ENCODE results near the gene RASL12. TPM values are rescaled to one million over a fixed set of nuclear protein-coding genes. Genes with fewer than 3 reads are reported as not detected.

The RASL12 gene
- total RNA-seq, 1 experiment from 2014 or later, result 0.12 TPM

DNA sequence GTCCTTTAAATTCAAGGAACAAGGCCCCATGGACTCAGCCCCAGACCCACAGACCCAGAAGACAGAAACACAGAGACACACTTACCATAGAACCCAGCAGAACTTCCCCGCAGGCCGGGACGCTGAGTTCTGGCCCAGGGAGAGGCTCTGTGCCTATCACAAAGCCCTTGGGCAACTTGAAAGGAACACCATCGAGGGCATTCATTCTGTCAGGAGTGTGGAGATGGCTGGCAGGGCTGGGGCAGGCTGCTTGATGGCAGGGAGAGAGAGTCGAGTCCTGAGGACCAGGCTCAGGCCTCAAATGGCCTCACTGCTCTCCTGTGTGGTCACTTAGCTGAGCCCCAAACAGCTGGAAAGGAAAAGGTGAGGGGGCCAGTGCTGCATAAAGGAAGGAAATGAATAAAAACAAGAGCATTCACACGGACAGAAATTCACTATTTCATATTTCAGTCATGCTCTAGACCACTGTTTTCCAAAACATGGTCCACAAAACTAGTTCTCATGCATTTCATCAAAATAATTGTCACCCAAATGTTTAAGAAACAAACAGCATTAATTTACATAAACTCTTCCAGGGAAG is 38.3 kb upstream of the RASL12 start:
- intact Hi-C loops (cut with micrococcal nuclease; ENCODE audit: unreplicated experiment), result no loop called here
- CTCF ChIA-PET, result interaction anchor here (0.7 to 0.8 kb wide), 2 partner anchors 11 to 157 kb away, joined by 3 read pairs; no protein-coding TSS in a partner anchor
- no peak for TF ChIP-seq CTCF (IDR thresholded peaks at IDR 0.05; ENCODE audit: unreplicated experiment)
- no TSS peak for BruUV-seq (replicated peaks)
- H3K27me3 Mint-ChIP-seq (ENCODE audit: unreplicated experiment), result no peaks in the 10 kb centered on the region
- no peak overlapping the region for H3K4me3 Mint-ChIP-seq (ENCODE audit: low read depth, unreplicated experiment)
- no peaks in the 10 kb centered on the region for H3K4me1 Mint-ChIP-seq (ENCODE audit: low read depth, unreplicated experiment)
- no peaks in the 10 kb centered on the region for H3K9me3 Mint-ChIP-seq (ENCODE audit: low read depth, unreplicated experiment)
- no peak for DNase-seq
- peaks cover 11% of the 10 kb centered on the region for H3K36me3 Mint-ChIP-seq (ENCODE audit: insufficient read depth, unreplicated experiment)
- H3K27ac Mint-ChIP-seq (ENCODE audit: unreplicated experiment), result no peak overlapping the region

- Mint-ChIP-seq H3K27ac (ENCODE audit: unreplicated experiment) (no peak overlapping the region), H3K4me3 (ENCODE audit: low read depth, unreplicated experiment) (no peak overlapping the region), H3K4me1 (ENCODE audit: low read depth, unreplicated experiment) (no peaks in the 10 kb centered on the region), H3K27me3 (ENCODE audit: unreplicated experiment) (no peaks in the 10 kb centered on the region), H3K36me3 (ENCODE audit: insufficient read depth, unreplicated experiment) (peaks cover 17% of the 10 kb centered on the region), H3K9me3 (ENCODE audit: low read depth, unreplicated experiment) (no peaks in the 10 kb centered on the region)
- no TSS peak for BruUV-seq (replicated peaks)
- intact Hi-C loops (cut with micrococcal nuclease; ENCODE audit: unreplicated experiment), result no loop called here
- CTCF ChIA-PET, result interaction anchor here (0.6 to 0.7 kb wide), 2 partner anchors 44 to 62 kb away, joined by 5 to 8 read pairs; no protein-coding TSS in a partner anchor
- no peak for DNase-seq
- no peak for TF ChIP-seq CTCF (IDR thresholded peaks at IDR 0.05; ENCODE audit: unreplicated experiment)
These were observed 37.2 kb upstream of the RASL12 start for GRCh38 chr15:65105038-65105437.

GRCh38 chr15:65102912-65103311 is 35.1 kb upstream of the RASL12 start:
- TF ChIP-seq CTCF (IDR thresholded peaks at IDR 0.05; ENCODE audit: unreplicated experiment), result no peak
- H3K4me3 Mint-ChIP-seq (ENCODE audit: low read depth, unreplicated experiment), result no peak overlapping the region
- intact Hi-C loops (cut with micrococcal nuclease; ENCODE audit: unreplicated experiment), result no loop called here
- CTCF ChIA-PET, result interaction anchor here (1.1 kb wide), 1 partner anchor 48 kb away, joined by 4 read pairs; no protein-coding TSS in a partner anchor
- no peaks in the 10 kb centered on the region for H3K27me3 Mint-ChIP-seq (ENCODE audit: unreplicated experiment)
- no peak for DNase-seq
- H3K4me1 Mint-ChIP-seq (ENCODE audit: low read depth, unreplicated experiment), result no peaks in the 10 kb centered on the region
- no peaks in the 10 kb centered on the region for H3K9me3 Mint-ChIP-seq (ENCODE audit: low read depth, unreplicated experiment)
- peaks cover 27% of the 10 kb centered on the region for H3K36me3 Mint-ChIP-seq (ENCODE audit: insufficient read depth, unreplicated experiment)
- BruUV-seq (replicated peaks), result no TSS peak
- no peak overlapping the region for H3K27ac Mint-ChIP-seq (ENCODE audit: unreplicated experiment)

DNA sequence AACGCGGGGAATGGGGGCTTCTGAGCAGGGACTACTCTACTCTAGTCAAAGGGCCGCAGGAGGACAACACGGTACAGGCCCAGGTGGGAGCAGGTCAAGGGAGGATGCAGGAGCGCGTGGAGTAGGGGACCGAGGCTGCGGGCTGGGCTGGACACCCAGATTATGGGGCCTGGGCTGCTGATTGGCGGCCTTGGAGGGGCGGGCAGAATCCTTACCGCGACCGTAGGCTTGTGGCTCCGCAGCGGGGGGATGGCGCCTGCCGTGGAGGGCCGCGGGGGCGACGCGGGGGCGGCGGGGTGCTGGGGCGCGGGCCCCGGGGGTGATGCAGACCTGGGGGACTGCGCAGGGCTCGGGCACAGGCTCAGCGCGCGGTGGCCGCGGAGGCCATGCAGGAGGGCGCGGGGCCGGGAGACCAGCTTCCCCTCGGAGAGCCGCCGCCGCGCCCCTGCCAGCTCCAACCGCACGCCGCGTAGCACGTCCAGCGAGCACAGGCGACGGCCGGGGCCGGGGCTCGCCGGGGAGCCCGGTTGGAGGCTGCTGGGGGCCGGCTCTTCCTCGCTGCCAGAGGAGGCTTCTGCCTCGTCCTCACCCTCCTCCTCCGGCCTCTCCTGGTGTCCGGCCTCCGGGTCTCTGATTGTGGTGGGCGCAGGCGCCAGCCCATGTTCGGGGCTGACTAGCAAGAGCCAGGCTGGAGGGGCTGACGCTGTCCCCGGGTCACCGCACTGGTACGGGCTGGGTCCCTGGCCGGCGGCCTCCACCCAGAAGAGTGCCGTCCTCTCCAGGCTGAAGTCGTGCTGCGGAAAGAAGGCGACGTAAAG is 34.3 kb upstream of the RASL12 start:
- CTCF ChIA-PET, result interaction anchor here (0.6 to 1.7 kb wide), 14 partner anchors 9 to 69 kb away, joined by 3 to 14 read pairs (median 4); partner anchors contain the start of gene PDCD7
- Mint-ChIP-seq H3K4me3 (ENCODE audit: low read depth, unreplicated experiment) (no peak overlapping the region), H3K9me3 (ENCODE audit: low read depth, unreplicated experiment) (no peaks in the 10 kb centered on the region), H3K36me3 (ENCODE audit: insufficient read depth, unreplicated experiment) (peaks cover 27% of the 10 kb centered on the region), H3K27me3 (ENCODE audit: unreplicated experiment) (no peaks in the 10 kb centered on the region), H3K4me1 (ENCODE audit: low read depth, unreplicated experiment) (no peaks in the 10 kb centered on the region), H3K27ac (ENCODE audit: unreplicated experiment) (no peak overlapping the region)
- BruUV-seq (replicated peaks), result no TSS peak
- intact Hi-C loops (cut with micrococcal nuclease; ENCODE audit: unreplicated experiment), result loop anchor here (1.0 kb wide), 1 partner anchor 47 kb away; no protein-coding TSS in a partner anchor
- DNase-seq, result no peak
- peak; percentile 4 for TF ChIP-seq CTCF (IDR thresholded peaks at IDR 0.05; ENCODE audit: unreplicated experiment)

Data from Calu3 (cell line).